GM19468 (cell line): Measurements from ENCODE around the gene SLC17A5.
"Not testable (repeated sequence)": the region's sequence is repeated elsewhere in the genome, so short reads cannot be mapped to it uniquely, and the experiment has no call there.

ENCODE experiments used
- ATAC-seq: cut with Tn5 transposase; IDR thresholded peaks from one replicate; pipeline ENCODE4 v1.9.1; 2021; ENCODE audit warnings: mild to moderate bottlenecking, moderate library complexity, moderate number of reproducible peaks; ENCODE audit not compliant: unreplicated experiment; ENCODE audit errors: extremely low read depth

The SLC17A5 gene

GRCh38 chr6:73624896-73625295 is 28.9 kb downstream of the SLC17A5 start:
- ATAC-seq: no peak

- not testable (repeated sequence) for ATAC-seq
These were observed 30.3 kb downstream of the SLC17A5 start for GRCh38 chr6:73623480-73623879.

- ATAC-seq: not testable (repeated sequence)
These were observed 35.7 kb downstream of the SLC17A5 start for GRCh38 chr6:73618082-73618481.

DNA sequence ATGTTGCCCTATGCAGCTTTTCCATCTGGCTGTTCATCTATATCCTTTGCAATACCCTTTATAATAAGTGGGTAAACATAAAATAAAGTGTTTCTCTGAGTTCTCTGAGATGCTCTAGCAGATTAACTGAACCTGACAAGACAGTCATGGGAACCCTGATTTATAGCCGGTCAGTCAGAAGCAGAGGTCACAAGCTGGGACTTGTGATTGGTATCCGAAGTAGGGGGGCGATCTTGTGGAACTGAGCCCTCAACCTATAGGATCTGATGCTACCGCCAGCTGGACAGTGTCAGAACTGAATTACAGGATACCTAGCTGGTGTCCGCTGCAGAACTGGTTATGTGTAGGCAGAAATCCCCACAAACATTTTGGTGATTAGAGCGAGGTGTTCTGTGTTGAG is 39.0 kb downstream of the SLC17A5 start:
- no peak for ATAC-seq

DNA sequence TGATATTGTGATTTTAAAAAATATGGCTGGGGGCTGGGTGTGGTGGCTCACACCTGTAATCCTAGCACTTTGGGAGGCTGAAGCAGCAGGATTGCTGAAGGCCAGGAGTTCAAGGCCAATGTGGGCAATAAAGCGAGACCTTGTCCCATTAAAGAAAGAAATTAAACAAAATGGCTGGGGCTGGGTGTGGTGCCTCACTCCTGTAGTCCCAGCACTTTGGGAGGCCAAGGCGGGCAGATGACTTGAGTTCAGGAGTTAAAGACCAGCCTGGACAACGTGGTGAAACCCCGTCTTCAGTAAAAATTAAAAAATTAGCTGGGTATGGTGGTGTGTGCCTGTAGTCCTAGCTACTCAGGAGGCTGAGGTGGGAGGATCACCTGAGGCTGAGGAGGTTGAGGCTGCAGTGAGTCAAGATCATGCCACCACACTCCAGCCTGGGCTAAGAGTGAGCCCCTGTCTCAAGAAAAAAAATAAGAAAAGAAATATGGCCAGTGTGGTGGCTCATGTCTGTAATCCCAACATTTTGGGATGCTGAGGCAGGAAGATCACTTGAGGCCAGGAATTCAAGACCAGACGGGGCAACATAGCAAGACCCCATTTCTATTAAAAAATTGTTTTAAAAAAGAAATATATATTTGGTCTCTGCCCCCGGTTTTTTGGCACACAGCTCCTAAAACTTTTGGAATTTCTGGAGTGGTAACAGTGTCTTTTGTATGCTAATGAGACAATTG is 39.8 kb downstream of the SLC17A5 start:
- ATAC-seq: no peak

- ATAC-seq: no peak
These were observed 41.2 kb downstream of the SLC17A5 start for GRCh38 chr6:73612611-73613010.

DNA sequence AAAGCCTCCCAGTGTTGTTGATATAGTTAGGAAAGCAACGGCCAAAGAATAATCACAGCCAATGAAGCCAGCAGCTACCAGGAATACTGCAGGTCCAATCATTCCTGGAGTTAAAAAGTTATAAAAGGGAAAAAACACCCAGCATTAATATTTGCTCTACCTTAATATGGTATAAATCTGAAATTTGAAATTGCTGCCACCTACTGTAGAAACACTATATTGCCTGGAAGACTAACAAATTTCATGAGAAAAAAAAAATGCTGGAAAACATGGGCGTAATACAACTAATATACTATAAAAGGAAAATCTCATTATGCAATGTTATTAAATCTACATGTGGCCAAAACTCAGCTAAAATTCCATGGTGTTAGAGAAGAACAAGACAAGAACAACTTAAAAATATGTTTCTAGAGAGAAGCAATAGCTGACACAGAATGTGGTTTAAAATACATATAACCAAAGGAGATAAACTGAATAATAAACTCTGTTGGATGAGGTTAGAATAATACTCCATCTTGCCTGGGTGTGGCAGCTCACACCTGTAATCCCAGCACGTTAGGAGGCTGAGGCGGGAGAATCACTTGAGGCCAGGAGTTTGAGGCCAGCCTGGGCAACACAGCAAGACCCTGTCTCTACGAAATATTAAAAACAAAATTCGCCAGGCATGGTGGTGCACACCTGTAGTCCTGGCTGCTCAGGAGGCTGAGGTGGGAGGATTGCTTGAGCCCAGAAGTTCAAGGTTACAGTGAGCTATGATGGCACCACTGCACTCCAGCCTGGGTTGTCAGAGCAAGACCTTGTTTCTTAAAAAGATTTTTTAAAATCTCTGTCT is 43.1 kb downstream of the SLC17A5 start:
- ATAC-seq: no peak

DNA sequence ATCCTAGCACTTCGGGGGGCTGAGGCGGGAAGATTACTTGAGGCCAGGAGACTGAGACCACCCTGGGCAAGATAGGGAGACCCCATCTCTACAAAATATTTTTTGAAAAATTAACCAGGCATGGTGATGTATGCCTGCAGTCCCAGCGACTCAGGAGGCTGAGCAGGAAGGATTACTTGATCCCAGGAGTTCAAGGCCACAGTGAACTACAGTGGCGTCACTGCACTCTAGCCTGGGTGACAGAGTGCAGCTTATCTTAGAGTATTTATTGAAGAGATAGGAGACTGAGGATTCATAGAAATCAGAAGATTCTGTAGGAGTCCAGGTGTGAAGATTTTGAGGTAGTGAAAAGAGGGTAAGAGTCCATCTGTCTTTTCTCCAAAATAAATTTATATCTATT is 45.0 kb downstream of the SLC17A5 start:
- no peak for ATAC-seq

- ATAC-seq: no peak
These were observed 47.4 kb downstream of the SLC17A5 start for GRCh38 chr6:73606428-73606827.

DNA sequence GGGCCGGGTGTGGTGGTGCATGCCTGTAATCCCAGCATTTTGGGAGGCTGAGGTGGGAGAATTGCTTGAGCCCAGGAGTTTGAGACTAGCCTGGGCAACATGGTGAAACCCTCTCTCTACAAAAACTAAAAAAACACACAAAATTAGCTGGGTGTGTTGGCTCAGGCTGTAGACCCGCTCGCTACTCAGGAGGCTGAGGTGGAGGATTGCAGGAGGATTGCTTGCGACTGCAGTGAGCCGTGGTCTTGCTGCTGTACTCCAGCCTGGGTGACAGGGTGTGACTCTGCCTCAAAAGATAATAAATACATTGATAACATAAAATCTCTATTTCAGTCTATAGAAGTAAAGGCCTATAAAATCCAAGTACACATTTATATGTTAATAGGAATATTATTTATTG is 49.3 kb downstream of the SLC17A5 start:
- ATAC-seq: no peak

- no peak for ATAC-seq
These were observed 49.8 kb downstream of the SLC17A5 start for GRCh38 chr6:73604020-73604419.

GRCh38 chr6:73586416-73586974 is 67.3 kb downstream of the SLC17A5 start:
- ATAC-seq: no peak

DNA sequence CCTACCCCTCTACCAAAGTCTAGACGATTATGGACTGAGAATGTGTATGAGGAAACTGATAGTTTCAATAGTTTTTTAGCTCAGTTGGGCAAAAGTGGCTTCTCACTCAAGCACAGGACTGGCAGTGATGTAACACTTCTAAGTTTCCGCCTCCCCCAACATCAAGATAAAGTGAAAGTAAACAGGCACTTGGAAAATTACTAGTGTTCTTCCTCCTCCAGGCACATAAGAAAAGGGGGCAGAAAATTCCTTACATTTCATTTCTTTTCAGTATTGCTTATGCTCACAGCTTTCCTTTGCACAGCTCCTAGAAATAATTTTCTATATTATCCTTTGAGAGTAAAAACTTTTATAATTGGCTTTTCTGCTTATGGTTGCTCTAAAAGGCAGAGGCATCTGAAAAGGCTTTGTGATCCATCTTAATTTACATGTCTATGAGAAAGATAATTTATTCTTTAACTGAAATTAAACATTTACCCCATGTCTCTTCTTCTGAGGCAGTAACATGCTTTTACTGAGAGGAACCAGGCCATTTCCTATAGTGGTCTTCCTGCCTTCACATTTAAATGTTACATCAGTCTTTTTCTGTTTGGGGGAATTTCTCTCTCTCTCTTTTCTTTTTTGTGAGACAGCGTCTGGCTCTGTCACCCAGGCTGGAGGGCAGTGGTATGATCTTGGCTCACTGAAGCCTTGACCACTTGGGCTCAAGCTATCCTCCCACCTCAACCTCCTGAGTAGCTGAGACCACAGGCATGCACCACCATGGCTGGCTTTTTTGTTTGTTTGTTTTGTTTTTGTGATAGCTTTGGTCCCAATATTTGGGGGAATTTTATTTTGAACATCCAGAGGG is 68.0 kb downstream of the SLC17A5 start:
- peak; percentile 66 for ATAC-seq

- ATAC-seq: no peak
These were observed 72.5 kb downstream of the SLC17A5 start for GRCh38 chr6:73581293-73581692.

DNA sequence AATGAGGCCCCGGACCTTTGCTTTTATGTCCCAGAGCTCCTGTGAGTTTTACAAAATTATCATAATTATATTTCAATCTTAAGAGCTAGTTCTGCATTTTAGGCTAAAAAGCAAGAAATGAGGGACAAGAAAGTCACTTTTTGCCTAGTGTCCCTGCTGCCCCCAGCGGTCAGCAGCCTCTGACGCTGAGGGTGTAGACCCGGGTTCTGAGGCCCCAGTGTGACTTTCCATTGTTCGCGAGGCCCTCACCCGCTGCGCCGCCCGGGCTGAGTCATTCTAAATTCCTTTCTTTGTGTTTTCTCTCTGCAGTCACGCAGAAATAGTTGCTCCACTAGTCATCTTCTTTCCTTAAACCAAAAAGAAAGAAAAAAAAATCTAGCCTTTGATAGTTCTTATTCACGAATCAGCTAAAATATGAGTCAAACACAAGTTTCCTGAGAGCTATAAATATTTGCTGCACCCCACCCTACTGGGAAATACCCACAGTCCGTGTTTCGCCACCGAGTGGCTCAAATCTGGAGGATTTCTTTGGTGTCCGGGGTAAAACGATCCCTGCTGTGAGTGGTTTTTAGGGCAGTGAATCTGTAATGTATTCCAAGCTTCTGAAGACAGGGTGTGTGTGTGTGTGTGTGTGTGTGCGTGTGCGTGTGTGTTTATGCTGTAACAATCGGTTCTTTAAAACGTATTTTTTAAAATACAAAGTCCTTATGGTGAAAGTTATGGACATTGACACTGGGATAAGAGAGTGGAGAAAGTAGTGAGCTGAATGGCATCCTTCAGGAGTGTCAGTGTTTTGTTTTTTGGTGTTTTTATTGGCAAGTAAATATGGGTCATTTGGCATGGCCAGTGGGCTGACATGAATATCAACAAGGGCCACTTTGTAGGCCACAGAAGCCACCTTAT is 73.3 kb downstream of the SLC17A5 start:
- peak; percentile 40 for ATAC-seq

GRCh38 chr6:73579851-73580246 is 73.9 kb downstream of the SLC17A5 start:
- no peak for ATAC-seq

DNA sequence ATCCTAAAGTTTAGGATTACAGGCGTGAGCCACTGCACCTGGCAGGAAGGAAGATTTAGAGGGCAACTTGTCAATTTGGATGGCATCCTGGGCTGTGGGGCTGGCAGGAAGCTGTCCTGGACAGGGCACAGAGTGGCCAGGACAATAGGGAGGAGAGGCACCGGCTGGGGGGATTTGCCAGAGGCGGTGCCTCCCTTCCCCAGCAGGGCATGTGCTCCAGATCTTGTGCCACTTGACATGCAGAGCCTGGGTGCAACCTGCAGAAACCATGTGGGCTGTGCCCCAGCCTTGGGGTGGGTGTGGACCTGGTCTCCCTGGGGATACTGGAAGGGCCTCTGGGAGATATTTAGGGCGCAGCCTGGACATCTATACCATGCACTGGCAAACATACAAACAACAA is 74.4 kb downstream of the SLC17A5 start:
- ATAC-seq: no peak

GRCh38 chr6:73577676-73578075 is 76.1 kb downstream of the SLC17A5 start:
- ATAC-seq: no peak

DNA sequence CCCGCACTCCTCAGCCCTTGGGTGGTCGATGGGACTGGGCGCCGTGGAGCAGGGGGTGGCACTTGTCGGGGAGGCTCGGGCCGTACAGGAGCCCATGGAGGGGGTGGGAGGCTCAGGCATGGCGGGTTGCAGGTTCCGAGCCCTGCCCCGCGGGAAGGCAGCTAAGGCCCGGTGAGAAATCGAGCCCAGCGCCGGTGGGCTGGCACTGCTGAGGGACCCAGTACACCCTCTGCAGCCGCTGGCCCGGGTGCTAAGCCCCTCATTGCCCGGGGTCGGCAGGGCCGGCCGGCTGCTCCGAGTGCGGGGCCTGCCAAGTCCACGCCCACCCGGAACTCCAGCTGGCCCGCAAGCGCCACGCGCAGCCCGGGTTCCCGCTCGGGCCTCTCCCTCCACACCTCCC is 81.3 kb downstream of the SLC17A5 start:
- ATAC-seq: not testable (repeated sequence)
